Subcutaneous adipose tissue (tissue), 4 donors: Measurements from ENCODE around the gene HECW1. TPM values are rescaled to one million over a fixed set of nuclear protein-coding genes. Genes with fewer than 3 reads are reported as not detected.

Experiments
- CTCF ChIP-seq: fragments of 450-650 bp; IDR thresholded peaks from one replicate; pipeline ENCODE4 v1.5.1; 2016; ENCODE audit warnings: low read depth, mild to moderate bottlenecking, control low read depth, antibody characterized with exemption, moderate library complexity
- total RNA-seq, 4 donors: library from RNA; depleted of rRNA; stranded (reverse); fragments of >200 nt; gene quantifications; one replicate each; pipeline ENCODE4 v1.1.0, GENCODE V29; 2016

The HECW1 gene
- total RNA-seq, 4 donors from 2014 or later: 0.38 to 2.2 (median 0.80) TPM

DNA sequence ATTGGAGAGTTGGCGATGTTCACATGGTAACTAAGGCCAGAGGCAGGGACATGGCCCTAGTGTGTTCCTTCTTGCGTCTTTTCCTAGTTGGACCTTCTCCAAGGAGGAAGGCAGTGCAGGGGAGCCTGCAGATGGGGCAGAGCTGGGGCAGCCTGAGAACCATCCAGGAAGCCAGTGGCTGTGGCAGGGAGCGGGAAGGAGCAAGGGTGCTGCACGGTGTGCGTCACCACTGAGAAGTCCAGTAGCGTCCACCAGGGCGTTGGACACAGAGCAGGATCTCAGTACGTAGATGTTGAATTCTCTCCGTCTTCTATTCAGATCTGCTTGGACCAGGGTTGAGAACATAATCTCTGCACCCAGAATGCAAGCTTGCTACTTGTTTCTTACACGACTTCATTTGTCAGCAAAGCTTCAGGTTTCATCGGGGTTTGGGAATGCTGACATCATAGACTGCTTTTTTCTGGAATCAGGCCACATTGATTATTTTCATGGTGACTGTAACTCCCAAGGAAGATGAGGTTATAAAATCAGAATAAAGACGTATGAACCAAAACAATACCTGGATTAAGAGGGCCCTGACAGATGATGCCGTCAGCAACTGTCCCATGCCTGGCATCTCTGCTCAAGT is 130.3 kb downstream of the HECW1 start:
- no peak for TF ChIP-seq CTCF

DNA sequence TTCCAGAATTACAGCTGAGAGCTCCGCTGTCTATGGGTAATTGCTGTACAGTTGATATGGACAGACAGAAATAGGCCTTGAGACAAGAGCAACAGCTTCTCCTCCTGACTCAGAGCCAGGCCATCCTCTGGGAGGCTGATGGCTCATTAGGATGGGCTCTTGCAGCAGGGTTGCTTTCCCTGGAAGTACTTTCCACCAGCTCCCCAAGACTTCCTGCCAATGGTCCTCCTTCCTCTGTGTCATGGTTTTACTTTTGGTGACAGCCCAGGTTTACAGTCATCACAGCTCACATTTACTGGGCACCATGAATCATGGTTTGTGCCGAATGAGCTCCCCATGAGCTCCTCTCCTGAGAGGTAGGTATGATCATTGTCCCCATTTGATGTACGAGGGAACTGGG is 131.8 kb downstream of the HECW1 start:
- no peak for TF ChIP-seq CTCF

- TF ChIP-seq CTCF: no peak
Measured at GRCh38 chr7:43244784-43245183, 132.3 kb downstream of the HECW1 start.

DNA sequence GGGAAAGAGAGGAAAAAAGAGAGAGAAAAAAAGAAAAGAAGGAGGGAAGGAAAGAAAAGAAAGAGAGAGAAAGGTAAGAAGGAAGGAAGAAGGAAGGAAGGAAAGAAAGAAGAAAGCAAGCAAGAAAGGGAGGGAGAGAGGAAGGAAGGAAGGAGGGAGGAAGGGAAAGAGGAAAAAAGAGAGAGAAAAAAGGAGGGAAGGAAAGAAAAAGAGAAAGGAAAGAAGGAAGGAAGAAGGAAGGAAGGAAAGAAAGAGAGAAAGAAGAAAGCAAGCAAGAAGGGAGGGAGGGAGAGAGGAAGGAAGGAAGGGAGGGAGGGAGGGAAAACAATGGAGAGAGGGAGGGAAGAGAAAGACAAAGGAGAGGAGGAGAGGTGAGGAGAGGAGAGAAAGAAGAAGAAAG is 135.3 kb downstream of the HECW1 start:
- TF ChIP-seq CTCF: no peak

GRCh38 chr7:43248553-43248952 is 136.1 kb downstream of the HECW1 start:
- TF ChIP-seq CTCF: no peak

DNA sequence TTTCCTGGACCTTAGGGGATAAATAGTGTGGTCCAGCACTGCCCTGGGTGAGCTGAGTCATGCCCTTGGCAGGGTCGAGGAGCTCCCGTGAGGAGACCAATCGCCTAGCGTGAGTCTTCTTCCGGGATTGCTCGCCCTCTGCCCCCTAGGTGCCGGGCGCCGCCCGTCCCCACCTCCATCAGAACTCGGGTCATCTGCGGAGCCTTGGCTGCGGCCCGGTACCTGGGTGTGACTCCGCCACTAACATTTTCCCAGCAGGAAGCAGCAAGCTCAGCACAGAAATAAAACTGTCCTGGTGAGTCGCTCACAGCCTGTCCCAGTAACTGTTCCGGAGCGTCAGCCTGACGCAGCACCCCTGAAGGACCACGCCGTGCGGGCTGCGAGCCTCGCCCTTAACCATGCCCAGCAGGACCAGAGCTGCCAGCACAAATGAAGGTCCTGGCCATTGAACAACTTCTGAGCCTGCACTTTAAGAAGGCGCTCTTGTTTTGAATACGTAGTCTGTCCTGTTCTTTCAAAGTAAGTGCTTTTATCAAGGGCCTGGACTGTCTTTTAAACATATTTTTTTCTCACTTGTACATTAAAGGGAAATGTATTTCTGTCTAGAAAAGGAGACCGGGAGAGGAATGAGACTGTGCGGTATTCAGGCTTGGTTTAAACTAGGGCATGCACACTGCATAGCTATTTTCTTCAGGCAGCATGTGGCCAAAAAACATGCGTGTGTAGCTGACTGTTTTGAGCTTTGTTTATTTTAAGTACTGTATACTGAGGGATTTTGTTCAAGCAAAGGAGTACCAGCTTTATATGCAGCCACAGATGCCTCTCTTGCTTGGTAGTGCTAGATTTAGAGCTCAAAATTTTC is 136.7 kb downstream of the HECW1 start:
- no peak for TF ChIP-seq CTCF

GRCh38 chr7:43249823-43250145 is 137.3 kb downstream of the HECW1 start:
- no peak for TF ChIP-seq CTCF
